Fibroblast of skin of left quadriceps (primary cell): ENCODE results near the gene LHFPL3.
"Not testable (repeated sequence)": the region's sequence is repeated elsewhere in the genome, so short reads cannot be mapped to it uniquely, and the experiment has no call there.

ENCODE experiments used
- DNase-seq, 2 experiments: peaks; one replicate each; pipeline ENCODE4 v3.0.0-alpha.2; 2013; ENCODE audit warnings: low read depth in 2 of 2

Gene LHFPL3

DNA sequence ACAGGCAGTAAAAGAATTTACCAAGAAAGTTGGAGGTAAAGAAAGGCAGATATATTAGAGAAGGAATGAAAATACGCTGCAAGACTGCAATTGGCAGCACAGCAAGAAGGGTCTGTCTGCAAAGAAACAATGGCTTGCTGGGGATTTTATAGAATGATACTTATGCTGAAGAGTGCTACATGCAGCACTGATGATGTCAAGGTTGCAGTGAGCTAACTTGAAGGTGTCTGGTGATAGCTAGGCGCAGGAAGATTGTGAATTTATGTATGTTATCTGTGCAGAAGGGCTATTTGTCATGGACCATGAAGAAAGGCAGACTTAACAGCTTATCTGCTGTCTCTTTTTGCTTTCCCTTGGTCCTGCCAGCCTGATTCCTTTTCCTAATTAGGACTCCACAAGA, 366.3 kb downstream of the LHFPL3 start:
- DNase-seq: no peak

DNA sequence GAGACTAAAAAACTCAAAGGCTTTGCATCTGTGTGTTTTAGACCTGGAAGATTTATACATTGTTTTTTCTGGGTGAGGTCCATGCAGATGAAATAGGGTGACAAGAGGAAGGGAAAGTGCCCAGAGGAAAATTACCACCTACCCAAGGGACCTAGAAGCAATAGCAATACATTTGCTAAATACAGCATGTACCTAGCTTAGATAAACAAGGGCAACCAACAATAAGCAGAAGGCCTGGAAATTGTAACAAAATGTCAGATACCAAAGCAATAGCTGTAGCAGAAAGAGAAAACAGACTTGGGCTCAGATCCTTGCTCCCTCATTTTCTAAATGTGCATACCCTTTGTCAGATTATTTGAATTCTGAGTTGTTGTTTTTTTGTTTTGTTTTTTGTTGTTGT, 367.2 kb downstream of the LHFPL3 start:
- DNase-seq: no peak

DNA sequence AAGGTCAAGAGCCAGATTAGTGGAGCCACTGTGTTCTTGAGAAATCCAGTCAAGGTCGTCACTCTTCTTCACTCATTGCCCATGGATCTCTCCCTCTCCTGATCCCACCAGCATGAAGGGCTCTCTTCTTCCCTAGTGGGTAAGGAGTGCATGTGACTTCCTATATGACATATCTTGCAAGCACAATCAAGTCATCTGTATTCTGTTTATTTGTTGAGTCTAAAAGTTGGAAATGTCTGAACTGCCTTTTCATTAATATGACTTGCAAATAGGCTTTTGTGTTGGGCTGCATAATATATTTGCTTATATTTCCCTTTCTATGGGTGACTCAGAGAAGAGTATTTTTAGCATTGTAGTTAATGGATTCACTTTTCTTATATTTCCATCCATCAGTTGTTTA, 371.9 kb downstream of the LHFPL3 start:
- DNase-seq: no peak

DNA sequence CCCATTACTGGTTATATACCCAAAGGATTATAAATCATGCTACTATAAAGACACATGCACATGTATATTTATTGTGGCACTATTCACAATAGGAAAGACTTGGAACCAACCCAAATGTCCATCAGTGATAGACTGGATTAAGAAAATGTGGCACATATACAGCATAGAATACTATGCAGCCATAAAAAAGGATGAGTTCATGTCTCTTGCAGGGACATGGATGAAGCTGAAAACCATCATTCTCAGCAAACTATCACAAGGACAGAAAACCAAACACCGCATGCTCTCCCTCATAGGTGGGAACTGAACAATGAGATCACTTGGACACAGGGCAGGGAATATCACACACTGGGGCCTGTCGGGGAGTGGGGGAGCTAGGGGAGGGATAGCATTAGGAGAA, 392.6 kb downstream of the LHFPL3 start:
- not testable (repeated sequence) for DNase-seq

DNA sequence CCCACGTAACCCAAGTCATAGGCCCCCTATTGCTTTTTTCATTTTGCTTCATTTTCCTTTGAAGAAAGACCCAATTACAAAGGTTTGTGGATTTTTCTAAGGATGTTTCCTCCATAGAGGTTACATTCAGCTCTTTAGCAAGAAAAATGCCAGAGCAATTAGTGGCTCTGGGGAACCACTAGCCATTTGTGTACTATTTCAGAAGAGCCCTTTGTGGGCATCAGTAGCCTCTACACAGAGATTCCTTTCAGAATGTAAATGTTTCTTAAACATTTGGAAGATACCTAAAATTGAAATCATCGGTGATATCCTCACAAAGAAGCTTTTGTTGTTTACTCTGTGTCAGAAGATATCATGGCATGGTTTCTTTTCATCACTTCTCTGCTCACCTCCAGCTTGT, 394.6 kb downstream of the LHFPL3 start:
- DNase-seq: no peak

DNA sequence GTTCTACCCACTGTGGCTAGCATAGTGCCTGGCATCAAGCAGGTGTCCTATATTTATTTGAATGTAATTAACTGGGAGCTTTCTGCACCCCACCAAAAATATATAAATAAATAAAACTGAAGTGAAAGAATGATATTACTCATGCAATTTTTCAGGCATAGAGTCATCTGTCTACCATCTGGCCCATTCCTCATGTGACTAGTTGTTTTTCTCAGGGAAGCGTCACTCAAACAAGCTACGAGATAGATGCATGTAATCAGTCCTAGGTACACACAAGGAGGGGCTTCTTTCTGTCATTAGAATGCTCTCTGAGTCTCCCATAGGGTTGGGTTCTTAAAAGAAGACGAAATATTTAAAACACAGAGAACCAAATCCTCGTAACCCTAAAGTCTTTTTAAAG, 430.1 kb downstream of the LHFPL3 start:
- DNase-seq: no peak

DNA sequence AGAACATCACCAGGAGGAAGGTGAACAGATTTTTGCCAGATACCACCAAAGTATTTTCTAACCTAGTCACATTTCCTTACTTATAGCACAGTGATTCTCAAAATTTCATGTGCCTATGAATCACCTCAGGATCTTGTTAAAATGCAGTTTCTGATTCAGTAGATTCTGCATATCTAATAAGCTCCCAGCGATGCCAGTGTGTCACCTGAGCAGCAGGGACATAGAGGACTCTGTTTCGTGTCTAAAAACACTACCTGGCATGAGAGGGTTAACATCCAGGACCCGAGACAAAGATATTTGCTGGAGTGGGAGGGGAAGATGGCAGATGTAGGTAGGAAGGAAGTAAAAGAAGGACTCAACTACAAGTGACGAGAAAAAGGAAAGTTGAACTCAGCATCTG, 433.5 kb downstream of the LHFPL3 start:
- no peak for DNase-seq

DNA sequence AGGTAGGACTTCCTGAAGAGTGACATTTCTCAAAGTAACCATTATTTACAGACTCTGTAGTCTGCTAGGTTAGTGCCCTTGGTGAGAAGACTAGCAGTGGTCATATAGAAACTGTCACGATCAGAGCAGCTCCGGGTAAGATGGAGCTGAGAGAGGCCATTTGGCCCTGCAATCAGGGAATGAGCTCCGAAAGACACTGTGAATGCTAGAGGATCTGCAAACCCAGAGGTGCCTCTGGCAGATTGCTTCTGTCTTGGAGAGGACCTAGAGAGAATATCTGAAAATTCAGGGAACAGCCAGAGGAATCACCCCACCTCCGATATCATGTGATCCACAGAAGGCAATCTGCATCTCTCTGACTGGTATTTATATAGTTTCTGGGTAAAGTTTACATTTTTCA, 438.7 kb downstream of the LHFPL3 start:
- DNase-seq: no peak

DNA sequence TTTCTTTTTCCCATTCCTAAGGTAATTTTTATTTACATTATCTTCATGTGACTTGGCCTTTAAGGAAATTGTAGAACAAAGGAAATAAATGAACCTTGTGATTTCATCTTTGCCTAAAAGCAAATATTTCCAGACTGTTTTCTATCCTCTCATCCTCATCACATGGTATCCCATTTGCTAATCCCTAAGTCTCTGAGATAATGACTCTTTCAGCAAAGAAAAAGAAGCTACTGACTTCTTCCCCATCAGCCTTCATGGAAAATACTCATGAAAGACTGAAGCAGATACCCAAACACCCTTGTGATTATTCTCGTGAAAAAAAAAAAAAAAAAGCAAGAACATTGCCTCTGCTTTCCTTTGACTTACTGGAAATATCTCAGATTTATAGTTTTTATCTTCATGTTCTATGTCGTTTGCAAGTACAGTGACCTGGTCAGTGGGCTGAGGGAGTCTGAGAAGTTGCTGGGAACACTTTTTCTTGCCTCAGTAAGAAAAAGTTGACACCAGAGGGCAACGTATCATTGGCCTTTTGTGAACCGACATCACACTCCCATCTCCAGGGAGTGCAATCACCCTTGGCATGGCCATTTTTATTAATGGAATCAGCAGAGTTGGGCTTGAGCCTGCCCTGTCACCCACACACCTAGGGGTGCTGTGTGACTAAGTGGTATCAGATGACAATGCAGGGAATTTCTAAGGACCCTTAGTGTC, 439.6 kb downstream of the LHFPL3 start:
- no peak for DNase-seq

DNA sequence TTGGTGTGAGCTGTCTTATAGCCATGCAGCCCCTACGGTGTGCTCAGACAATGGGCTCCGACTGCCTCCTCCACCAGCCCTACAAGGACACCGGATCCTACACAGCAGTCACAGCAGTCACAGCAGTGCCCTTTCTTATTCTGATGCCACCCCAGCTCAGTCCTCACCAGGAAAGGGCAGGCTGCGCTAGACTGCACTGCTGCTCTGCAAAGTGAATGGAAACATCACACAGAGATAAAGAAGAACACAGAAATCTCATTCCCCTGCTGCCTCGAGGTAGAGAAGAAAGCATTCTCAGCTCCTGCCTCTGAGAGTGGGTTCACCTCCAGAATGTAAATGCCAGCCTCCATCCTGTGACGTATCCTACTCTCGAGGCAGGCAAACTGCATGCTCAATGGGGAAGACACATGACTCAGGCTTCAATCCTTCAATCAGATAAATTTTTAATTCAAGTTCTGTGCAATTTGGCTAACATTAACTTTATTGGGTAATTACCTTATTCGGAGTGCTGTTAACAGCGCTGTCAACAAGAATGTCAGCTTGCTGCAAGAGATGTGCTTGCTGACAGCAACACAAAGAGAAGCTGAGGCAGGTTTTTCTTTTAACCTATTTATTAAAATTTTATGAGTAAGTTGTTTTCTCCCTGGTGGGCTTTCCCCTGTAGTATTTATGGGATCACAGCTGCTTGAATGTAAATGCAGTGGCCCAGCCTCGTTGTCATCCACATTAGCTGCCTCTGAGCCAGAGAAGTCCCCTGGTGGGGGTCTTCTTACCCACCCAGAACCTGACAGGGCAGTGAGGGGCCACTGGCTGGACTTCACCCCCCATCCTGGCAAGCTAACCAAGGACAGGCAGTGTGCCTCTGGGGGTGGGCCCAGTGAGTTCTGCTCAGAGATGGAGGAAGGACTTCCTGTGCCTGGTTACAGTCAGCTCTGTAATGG, 444.3 kb downstream of the LHFPL3 start:
- no peak for DNase-seq

DNA sequence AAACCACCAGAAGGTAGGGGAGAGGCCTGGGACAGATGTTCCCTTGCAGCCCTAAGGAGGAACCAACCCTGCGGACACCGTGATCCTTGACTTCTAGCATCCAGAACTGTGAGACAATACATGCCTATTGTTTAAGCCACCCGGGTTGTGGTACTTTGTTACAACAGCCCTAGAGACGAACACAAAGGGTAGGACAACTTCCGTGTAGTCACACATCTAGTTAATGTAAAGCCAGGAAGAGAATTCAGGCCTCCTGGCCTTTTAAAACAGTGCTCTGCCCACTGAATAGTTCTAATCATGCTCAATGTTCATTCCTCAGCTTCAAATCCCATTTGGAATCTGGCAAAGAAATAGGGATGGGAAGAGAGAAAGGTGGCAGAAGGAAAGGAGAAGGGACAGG, 445.4 kb downstream of the LHFPL3 start:
- no peak for DNase-seq

DNA sequence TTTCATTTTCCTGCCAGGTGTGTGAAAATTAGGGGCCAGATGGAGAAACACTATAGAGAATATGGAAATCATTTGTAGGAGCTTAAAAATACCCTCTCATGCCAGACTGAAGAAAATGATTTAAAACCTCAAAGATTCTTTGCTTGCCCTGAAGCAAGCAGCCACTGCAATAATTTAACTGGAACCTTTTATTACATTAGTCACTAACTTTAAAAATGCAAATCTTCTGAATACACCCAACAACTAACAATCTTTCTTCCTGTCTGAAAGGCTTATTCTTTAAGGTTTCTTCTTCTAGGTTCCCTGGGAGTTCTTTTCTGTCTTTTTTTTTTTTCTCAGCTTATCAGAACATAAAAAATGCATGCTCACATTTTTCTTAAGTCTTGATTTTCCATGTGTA, 447.1 kb downstream of the LHFPL3 start:
- DNase-seq: no peak

DNA sequence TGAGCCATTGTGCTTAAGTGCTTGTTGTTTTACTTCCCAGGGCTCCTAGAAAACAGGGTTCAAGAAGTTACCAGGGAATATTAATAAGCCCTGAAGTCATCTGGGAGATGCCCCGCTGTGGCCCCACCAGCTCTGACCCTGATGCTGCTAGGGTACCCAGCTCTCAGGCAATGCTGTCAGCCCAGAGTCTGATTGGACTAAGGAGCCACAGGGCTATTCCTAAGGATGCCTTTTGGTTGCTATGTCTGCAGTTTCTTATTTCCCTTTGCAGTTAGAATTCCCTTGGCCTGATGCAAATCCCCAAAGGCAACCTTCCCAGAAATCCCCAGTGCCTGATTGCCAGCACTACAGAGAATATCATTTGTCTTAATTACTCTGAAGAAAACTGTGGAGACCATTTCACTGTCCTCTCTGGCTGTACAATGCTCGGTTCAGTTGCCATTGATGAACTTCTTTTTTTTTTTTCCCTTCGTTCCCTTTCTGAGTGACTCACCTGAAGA, 448.9 kb downstream of the LHFPL3 start:
- DNase-seq: no peak

DNA sequence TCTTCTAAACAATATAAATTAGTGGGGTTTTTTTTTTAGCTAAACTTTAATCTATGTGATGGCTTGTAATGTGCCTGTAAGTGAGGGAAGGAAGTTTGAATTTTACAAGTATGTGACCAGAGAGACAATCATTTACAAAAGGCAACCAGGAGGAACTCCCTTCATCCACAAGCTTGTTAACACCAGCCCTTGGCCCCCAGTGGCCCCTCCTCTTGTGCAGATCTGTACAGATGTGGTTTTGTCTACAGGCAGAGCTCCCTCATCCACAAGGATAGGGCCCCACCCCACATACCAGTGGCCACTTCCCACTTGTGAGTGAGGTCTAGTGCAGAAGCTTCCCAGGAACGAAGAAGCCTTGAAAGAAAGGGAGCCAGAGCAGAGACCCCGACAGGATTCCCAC, 451.5 kb downstream of the LHFPL3 start:
- DNase-seq: no peak

DNA sequence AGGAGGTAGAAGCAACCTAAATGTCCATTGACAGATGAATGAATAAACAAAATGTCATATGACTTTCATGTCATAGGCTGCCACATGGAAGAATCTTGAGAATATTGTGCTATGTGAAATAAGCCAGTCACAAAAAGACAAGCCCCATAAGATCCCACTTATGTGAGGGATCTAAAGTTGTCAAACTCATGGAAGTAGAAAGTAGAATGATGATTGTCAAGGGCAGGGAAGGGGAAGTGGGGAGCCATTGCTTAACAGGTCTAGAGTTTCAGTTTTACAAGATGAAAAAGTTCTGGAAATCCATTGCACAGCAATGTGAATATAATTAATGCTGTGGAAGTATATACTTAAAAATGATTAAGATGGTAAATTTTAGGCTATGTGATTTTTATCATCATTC, 456.3 kb downstream of the LHFPL3 start:
- no peak for DNase-seq

DNA sequence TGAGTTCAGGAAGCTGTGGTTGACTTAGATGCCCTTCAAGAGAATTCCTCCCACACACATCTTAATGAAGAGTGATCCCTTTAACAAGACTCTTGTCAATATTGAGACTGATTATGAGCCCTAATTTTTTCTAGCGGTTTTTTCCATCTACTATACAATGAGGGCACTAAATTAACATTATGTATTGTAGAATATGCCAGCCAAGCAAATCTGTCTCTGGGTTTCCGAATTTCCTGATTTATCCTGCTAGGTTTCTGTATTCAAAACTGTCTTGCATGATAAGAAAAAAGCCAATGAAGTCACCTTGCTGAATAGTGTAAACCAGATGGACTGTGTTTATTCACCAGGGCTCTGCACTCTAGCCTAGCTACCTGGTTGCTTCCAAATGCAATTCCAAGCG, 461.4 kb downstream of the LHFPL3 start:
- DNase-seq: no peak

DNA sequence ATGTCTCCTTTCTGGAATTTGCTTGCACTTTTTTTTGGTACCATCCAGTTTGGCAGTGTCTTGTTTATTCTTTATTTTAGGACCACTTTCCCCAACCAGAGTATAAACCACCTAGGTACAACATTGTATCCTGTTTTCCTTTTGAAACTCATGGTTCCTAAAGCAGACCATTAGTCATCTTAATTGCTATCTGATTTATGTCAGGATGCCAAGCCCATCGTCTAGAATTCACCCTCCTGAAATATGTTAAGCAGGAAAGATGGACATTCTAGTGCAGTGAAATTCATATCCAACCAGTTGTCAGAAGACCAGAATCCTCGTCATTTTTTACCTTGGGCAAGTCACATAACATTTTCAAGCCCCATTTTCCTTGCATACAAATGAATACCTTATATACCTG, 462.0 kb downstream of the LHFPL3 start:
- DNase-seq: no peak

DNA sequence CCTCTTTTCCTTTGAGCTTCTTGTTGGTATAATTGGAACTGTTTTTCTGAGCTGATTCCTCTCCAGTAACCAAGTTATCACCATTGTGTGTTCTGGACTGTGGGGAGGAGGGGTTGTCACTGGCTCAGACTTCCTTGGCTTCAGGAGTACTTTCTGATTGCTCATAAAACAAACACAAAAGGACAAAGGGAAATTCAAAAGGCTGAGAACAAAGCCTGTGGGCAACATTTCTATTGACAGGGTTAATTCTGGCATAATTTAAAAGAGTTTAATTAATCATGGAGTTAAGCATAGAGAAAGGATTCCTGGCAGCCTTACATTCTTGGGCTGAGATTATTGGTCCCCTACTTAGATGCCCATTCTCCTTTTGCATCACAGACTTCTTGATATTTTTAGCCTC, 462.7 kb downstream of the LHFPL3 start:
- no peak for DNase-seq

DNA sequence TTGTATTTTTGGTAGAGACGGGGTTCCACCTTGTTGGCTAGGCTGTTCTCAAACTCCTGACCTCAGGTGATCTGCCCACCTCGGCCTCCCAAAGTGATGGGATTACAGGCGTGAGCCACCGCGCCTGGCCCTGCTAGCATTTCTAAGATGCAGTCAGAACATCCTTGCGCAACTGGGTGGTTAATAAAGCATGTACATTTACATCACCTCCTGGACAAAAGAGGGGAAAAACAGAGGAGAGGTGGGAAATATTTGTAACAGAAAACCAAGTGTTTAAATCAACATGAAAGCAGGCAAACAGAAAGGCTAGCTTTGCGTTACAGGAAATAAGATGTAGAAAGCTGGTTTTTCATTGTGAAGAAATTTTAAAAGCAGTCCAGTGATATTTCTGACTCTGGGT, 464.7 kb downstream of the LHFPL3 start:
- DNase-seq: no peak

DNA sequence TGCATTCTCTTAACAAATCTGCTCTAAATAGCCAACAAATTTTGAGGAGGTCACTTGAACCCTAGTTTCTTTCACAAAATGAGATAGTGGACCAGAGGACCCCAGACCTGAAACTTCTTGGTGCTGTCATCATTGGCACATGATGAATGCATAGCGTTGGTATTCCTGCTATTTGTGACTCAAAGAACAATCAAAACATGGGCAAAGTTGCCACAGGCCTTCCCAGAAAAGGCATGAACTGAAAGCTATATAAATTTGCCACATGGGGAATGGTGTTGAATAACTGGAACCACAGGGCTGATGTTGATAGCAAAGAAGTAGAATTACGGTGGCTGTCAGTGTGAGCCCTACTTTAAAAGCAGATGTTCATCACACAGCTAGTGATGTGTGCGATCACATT, 465.8 kb downstream of the LHFPL3 start:
- DNase-seq: no peak

DNA sequence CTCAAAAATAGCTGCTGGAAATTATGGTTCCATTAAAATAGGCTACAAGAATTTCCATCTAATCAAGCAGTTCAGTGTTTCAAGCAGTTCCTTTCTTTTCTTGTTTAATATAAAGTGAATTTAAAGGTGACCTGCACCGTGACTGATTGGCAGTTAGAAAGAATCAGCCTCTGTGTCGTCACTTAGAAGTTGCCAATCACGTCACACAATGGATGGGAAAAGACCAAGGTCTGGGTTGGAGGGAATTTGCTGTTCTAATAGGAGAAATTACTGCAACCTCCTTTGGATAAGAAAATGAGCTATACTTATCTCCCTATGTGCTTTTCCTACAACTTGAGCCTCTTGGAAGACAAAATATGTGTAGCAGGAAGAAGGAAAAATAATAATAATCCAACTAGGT, 466.2 kb downstream of the LHFPL3 start:
- no peak for DNase-seq

DNA sequence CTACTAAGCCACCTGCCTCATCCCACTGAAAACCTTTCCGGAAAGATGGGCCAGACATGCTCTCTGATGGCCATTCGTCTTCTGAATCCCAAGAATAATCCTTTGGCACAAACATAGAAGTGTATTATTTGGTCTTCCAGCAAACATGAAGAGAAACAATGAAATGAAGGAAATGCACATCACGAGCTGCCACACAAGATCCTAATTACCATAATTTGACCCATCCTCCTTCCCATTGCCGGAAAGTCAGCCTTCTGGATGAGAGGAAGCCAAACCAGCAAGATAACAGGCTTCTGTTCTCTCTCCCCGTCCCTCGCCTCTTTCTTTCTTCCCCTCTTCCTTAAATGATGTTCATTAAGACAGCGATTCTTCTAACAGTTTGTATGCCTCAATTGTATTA, 466.7 kb downstream of the LHFPL3 start:
- no peak for DNase-seq
